ENCODE data around the gene ABCA8.
"Not testable (repeated sequence)": the region's sequence is repeated elsewhere in the genome, so short reads cannot be mapped to it uniquely, and the experiment has no call there.

DNA sequence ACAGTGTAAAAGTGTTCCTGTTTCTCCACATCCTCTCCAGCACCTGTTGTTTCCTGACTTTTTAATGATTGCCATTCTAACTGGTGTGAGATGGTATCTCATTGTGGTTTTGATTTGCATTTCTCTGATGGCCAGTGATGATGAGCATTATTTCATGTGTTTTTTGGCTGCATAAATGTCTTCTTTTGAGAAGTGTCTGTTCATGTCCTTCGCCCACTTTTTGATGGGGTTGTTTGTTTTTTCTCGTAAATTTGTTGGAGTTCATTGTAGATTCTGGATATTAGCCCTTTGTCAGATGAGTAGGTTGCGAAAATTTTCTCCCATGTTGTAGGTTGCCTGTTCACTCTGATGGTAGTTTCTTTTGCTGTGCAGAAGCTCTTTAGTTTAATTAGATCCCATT, 44.6 kb upstream of the ABCA8 start:
- TF ChIP-seq EP300, POLR2A (IDR thresholded peaks at IDR 0.05): not testable (repeated sequence)
- TF ChIP-seq, protein P1, sequence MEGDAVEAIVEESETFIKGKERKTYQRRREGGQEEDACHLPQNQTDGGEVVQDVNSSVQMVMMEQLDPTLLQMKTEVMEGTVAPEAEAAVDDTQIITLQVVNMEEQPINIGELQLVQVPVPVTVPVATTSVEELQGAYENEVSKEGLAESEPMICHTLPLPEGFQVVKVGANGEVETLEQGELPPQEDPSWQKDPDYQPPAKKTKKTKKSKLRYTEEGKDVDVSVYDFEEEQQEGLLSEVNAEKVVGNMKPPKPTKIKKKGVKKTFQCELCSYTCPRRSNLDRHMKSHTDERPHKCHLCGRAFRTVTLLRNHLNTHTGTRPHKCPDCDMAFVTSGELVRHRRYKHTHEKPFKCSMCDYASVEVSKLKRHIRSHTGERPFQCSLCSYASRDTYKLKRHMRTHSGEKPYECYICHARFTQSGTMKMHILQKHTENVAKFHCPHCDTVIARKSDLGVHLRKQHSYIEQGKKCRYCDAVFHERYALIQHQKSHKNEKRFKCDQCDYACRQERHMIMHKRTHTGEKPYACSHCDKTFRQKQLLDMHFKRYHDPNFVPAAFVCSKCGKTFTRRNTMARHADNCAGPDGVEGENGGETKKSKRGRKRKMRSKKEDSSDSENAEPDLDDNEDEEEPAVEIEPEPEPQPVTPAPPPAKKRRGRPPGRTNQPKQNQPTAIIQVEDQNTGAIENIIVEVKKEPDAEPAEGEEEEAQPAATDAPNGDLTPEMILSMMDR (IDR thresholded peaks at IDR 0.05) = not testable (repeated sequence)

Measured in gastroesophageal sphincter (tissue), 3 donors.